Suprapubic skin (tissue), 4 donors: ENCODE data around the gene KDM4F. TPM values are rescaled to one million over a fixed set of nuclear protein-coding genes. Genes with fewer than 3 reads are reported as not detected.

Experiments used
- DNase-seq, 2 donors: peaks; one replicate each; pipeline ENCODE4 v3.0.0-alpha.2; 2019; ENCODE audit warnings: low spot score in 2 of 2
- H3K27ac ChIP-seq: fragments of 200-600 bp; sonication (generic); one replicate; pipeline ENCODE4 v1.5.1; 2019
- H3K27me3 ChIP-seq: fragments of 200-600 bp; sonication (generic); one replicate; pipeline ENCODE4 v1.5.1; 2019
- H3K36me3 ChIP-seq: fragments of 200-600 bp; sonication (generic); one replicate; pipeline ENCODE4 v1.5.1; 2019
- H3K4me1 ChIP-seq: fragments of 200-600 bp; sonication (generic); one replicate; pipeline ENCODE4 v1.5.1; 2019
- H3K4me3 ChIP-seq: fragments of 200-600 bp; sonication (generic); one replicate; pipeline ENCODE4 v1.5.1; 2019; ENCODE audit warnings: mild to moderate bottlenecking
- H3K9me3 ChIP-seq: fragments of 200-600 bp; sonication (generic); one replicate; pipeline ENCODE4 v1.5.1; 2019
- CTCF ChIP-seq, 2 donors: fragments of 200-600 bp in 1 of 2; fragments of 450-650 bp in 1 of 2; sonication (generic) in 1 of 2; IDR thresholded peaks; one replicate each; pipeline ENCODE4 v1.5.1; 2016 to 2019; ENCODE audit warnings: antibody characterized with exemption in 2 of 2, mild to moderate bottlenecking in 1 of 2, moderate library complexity in 1 of 2
- EP300 ChIP-seq: sonication (generic); formaldehyde crosslinking; IDR thresholded peaks from one replicate; pipeline ENCODE4 v1.6.1; 2017; ENCODE audit warnings: antibody characterized with exemption
- POLR2A ChIP-seq, 2 donors: fragments of 450-650 bp; IDR thresholded peaks; one replicate each; pipeline ENCODE4 v1.6.1; 2017; ENCODE audit warnings: antibody characterized with exemption in 2 of 2, mild to moderate bottlenecking in 2 of 2, moderate library complexity in 2 of 2
- POLR2AphosphoS5 ChIP-seq, 3 donors: sonication (generic); formaldehyde crosslinking; IDR thresholded peaks; one replicate each; pipeline ENCODE4 v1.6.1; 2017; ENCODE audit warnings: antibody characterized with exemption in 3 of 3
- WGBS: methylation state at CpG from one replicate; pipeline ENCODE4 v1.1.5; 2018; 5-methylcytosine and 5-hydroxymethylcytosine counted together
- total RNA-seq, 4 donors: library from RNA; depleted of rRNA; stranded (reverse); fragments of >200 nt; gene quantifications; one replicate each; pipeline ENCODE4 v1.1.0, GENCODE V29; 2016

Gene KDM4F
- total RNA-seq, 4 donors from 2014 or later, result not detected

DNA sequence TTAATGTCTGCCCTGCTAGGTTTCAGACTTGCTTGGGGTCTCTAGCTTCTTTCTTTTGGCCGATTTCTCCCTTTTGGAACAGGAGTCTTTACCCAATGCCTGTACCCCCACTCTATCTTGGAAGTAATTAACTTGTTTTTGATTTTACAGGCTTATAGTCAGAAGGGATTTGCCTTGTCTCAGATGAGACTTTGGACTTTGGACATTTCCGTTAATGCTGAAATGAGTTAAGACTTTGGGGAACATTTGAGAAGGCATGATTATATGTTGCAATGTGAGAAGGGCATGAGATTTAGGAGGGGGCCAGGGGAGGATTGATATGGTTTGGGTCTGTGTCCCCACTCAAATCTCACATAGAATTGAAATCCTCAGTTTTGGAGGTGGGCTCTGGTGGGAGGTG is 5.1 kb downstream of the KDM4F start:
- no peaks in the 10 kb centered on the region for H3K9me3 ChIP-seq
- 88% methylated on average over 2 of the region's 2 CpGs for WGBS
- H3K36me3 ChIP-seq, result no peaks in the 10 kb centered on the region
- no peak overlapping the region for H3K27ac ChIP-seq
- H3K27me3 ChIP-seq, result peaks cover 13% of the 10 kb centered on the region
- no peak overlapping the region for H3K4me3 ChIP-seq
- TF ChIP-seq EP300, result no peak
- TF ChIP-seq CTCF (IDR thresholded peaks at IDR 0.05), result no peak
- no peak for DNase-seq
- no peaks in the 10 kb centered on the region for H3K4me1 ChIP-seq

DNA sequence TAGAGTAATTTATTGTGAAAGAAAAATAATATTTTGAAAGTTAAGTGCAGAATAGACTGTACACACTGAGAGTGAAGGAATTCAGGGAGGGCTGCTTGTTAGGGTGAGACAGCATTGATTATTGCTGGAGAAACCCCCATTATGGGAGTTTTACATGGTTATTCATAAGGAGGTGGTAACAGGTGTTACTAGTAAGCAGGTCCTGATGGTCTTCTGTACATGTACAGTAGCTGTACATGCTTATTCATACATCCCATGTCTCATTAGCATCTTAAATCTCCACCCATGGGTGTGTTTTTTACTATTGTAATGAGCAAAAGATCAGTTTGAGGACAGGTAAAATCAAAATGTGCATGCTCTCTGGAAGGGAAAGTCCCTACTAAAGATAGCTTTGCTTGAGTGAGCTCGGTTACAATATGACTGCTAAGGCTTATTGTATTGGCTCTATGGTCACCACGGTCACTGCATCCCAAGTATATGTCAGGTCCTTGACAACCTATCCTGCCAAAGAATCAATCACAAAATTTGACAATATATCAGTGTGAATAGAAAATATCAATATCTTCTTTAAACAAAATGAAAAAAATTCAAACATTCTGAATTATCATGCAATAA is 6.2 kb downstream of the KDM4F start:
- TF ChIP-seq POLR2A (IDR thresholded peaks at IDR 0.05) (no peak), POLR2AphosphoS5 (IDR thresholded peaks at IDR 0.05) (no peak), EP300 (no peak), CTCF (IDR thresholded peaks at IDR 0.05) (no peak)
- no peak overlapping the region for H3K4me3 ChIP-seq
- 48% methylated on average over 2 of the region's 2 CpGs for WGBS
- no peaks in the 10 kb centered on the region for H3K9me3 ChIP-seq
- H3K27ac ChIP-seq, result no peak overlapping the region
- no peak for DNase-seq
- H3K27me3 ChIP-seq, result peaks cover 13% of the 10 kb centered on the region
- H3K4me1 ChIP-seq, result no peaks in the 10 kb centered on the region
- H3K36me3 ChIP-seq, result no peaks in the 10 kb centered on the region

GRCh38 chr11:95057959-95058358 is 8.7 kb downstream of the KDM4F start:
- TF ChIP-seq POLR2AphosphoS5 (IDR thresholded peaks at IDR 0.05) (no peak), CTCF (IDR thresholded peaks at IDR 0.05) (no peak), EP300 (no peak), POLR2A (IDR thresholded peaks at IDR 0.05) (no peak)

DNA sequence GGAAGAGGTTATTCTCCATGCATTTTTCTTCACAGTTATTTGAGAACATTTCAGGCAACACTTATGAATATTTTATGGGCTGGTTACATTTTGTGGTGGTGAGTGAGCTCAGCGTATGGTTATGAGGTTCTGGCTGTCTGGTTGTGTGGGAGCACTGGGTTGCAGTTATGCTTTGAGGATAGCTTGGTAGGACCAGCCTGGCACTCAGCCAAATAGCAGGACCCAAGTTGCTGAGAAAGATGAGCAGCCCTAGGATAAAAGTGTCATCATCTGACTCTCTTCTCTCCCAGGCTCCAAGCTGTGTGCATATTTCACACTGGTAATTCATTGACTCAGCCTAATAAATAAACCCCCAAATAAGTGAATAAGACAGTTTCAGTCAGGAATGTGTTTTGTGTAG is 9.4 kb downstream of the KDM4F start:
- no peak overlapping the region for H3K4me3 ChIP-seq
- no peak for DNase-seq
- H3K9me3 ChIP-seq, result no peaks in the 10 kb centered on the region
- H3K27me3 ChIP-seq, result peaks cover 11% of the 10 kb centered on the region
- no peak overlapping the region for H3K27ac ChIP-seq
- no peaks in the 10 kb centered on the region for H3K36me3 ChIP-seq
- WGBS, result 75% methylated on average over 1 of the region's 1 CpG
- no peaks in the 10 kb centered on the region for H3K4me1 ChIP-seq
- TF ChIP-seq CTCF (IDR thresholded peaks at IDR 0.05), result no peak
- no peak for TF ChIP-seq POLR2A (IDR thresholded peaks at IDR 0.05)
- TF ChIP-seq EP300, result no peak
- no peak for TF ChIP-seq POLR2AphosphoS5 (IDR thresholded peaks at IDR 0.05)

More at GRCh38 chr11:95057959-95058358, 8.7 kb downstream of the KDM4F start:
- Histone ChIP-seq H3K4me3 (no peak overlapping the region), H3K9me3 (no peaks in the 10 kb centered on the region), H3K27me3 (peaks cover 13% of the 10 kb centered on the region), H3K27ac (no peak overlapping the region), H3K4me1 (no peaks in the 10 kb centered on the region), H3K36me3 (no peaks in the 10 kb centered on the region)
- no peak for DNase-seq
- WGBS, result 96% methylated on average over 8 of the region's 8 CpGs

- no peaks in the 10 kb centered on the region for H3K4me1 ChIP-seq
- H3K9me3 ChIP-seq, result no peaks in the 10 kb centered on the region
- H3K27me3 ChIP-seq, result peaks cover 7% of the 10 kb centered on the region
- WGBS, result 87% methylated on average over 6 of the region's 6 CpGs
- no peak for TF ChIP-seq CTCF (IDR thresholded peaks at IDR 0.05)
- TF ChIP-seq POLR2A (IDR thresholded peaks at IDR 0.05), result no peak
- no peak for TF ChIP-seq EP300
- no peak for TF ChIP-seq POLR2AphosphoS5 (IDR thresholded peaks at IDR 0.05)
- H3K27ac ChIP-seq, result no peak overlapping the region
- no peaks in the 10 kb centered on the region for H3K36me3 ChIP-seq
- no peak for DNase-seq
- H3K4me3 ChIP-seq, result no peak overlapping the region
Measured at GRCh38 chr11:95059046-95059445, 9.8 kb downstream of the KDM4F start.
